HuH-7 (cell line): ENCODE data around the gene GPR179.

Experiments
- DNase-seq: peaks from one replicate; pipeline ENCODE4 v3.0.0; 2011; ENCODE audit warnings: low spot score

Gene GPR179

GRCh38 chr17:38343608-38344419 is at the start of gene GPR179:
Gene GPR179 (minus strand): TSS chr17:38343956. CDS start chr17:38343789, 167 bp downstream.
- DNase-seq, result no peak

- DNase-seq, result no peak
Measured at GRCh38 chr17:38379448-38379847, 35.7 kb upstream of the GPR179 start.

GRCh38 chr17:38369124-38369886 is 25.5 kb upstream of the GPR179 start:
- DNase-seq, result no peak

GRCh38 chr17:38364741-38365140 is 21.0 kb upstream of the GPR179 start:
- DNase-seq, result no peak

- no peak for DNase-seq
Measured at GRCh38 chr17:38363016-38363415, 19.3 kb upstream of the GPR179 start.

- no peak for DNase-seq
Measured at GRCh38 chr17:38361694-38362465, 18.1 kb upstream of the GPR179 start.

- DNase-seq, result no peak
Measured at GRCh38 chr17:38358586-38359513, 15.1 kb upstream of the GPR179 start.

- no peak for DNase-seq
Measured at GRCh38 chr17:38357486-38358123, 13.8 kb upstream of the GPR179 start.

- DNase-seq, result no peak
Measured at GRCh38 chr17:38355251-38355650, 11.5 kb upstream of the GPR179 start.

GRCh38 chr17:38354466-38354865 is 10.7 kb upstream of the GPR179 start:
- no peak for DNase-seq

GRCh38 chr17:38353668-38354067 is 9.9 kb upstream of the GPR179 start:
- no peak for DNase-seq

GRCh38 chr17:38353086-38353604 is 9.4 kb upstream of the GPR179 start:
- DNase-seq, result no peak

- no peak for DNase-seq
Measured at GRCh38 chr17:38352245-38353085, 8.7 kb upstream of the GPR179 start.

GRCh38 chr17:38351412-38352222 is 7.9 kb upstream of the GPR179 start, which contains the start of gene SOCS7:
Gene SOCS7 (plus strand): TSS chr17:38351844. CDS start chr17:38352053, 209 bp downstream.
- DNase-seq, result peak; percentile 91

GRCh38 chr17:38350035-38350434 is 6.3 kb upstream of the GPR179 start:
- DNase-seq, result no peak

GRCh38 chr17:38349097-38349730 is 5.5 kb upstream of the GPR179 start:
- peak; percentile 75 for DNase-seq

GRCh38 chr17:38345743-38346142 is 2.0 kb upstream of the GPR179 start:
- no peak for DNase-seq

- no peak for DNase-seq
Measured at GRCh38 chr17:38344420-38344745, 627 bp upstream of the GPR179 start.
